Liver (tissue), 9 donors: Measurements from ENCODE around the gene NEIL1. TPM values are rescaled to one million over a fixed set of nuclear protein-coding genes. Genes with fewer than 3 reads are reported as not detected.

Experiments used
- DNase-seq: peaks from one replicate; pipeline ENCODE4 v3.0.0-alpha.2; 2017; ENCODE audit warnings: low spot score
- H3K27ac ChIP-seq, 2 donors: one replicate each; pipeline ENCODE4 v1.7.0; 2013; ENCODE audit warnings: inconsistent platforms in 2 of 2, low read length in 2 of 2, control low read depth in 1 of 2, low read depth in 1 of 2, mild to moderate bottlenecking in 1 of 2
- H3K27me3 ChIP-seq, 4 donors: one replicate each; pipeline versions ENCODE4 v1.6.1 to v1.7.0; 2013; ENCODE audit warnings: low read length in 3 of 4, inconsistent platforms in 1 of 4, mild to moderate bottlenecking in 1 of 4, moderate library complexity in 1 of 4; ENCODE audit not compliant: control insufficient read depth in 4 of 4, insufficient read depth in 4 of 4
- H3K36me3 ChIP-seq, 4 donors: one replicate each; pipeline versions ENCODE4 v1.6.1 to v1.7.0; 2013; ENCODE audit warnings: low read length in 3 of 4, mild to moderate bottlenecking in 3 of 4, low read depth in 1 of 4, moderate library complexity in 1 of 4; ENCODE audit not compliant: control insufficient read depth in 4 of 4, insufficient read depth in 3 of 4
- H3K4me1 ChIP-seq, 4 donors: one replicate each; pipeline versions ENCODE4 v1.6.1 to v1.7.0; 2013; ENCODE audit warnings: low read length in 3 of 4, mild to moderate bottlenecking in 3 of 4, moderate library complexity in 1 of 4; ENCODE audit not compliant: control insufficient read depth in 4 of 4, insufficient read depth in 4 of 4
- H3K4me3 ChIP-seq, 3 donors: one replicate each; pipeline versions ENCODE4 v1.6.1 to v1.7.0; 2013; ENCODE audit warnings: low read length in 3 of 3, control low read depth in 1 of 3, low read depth in 1 of 3, mild to moderate bottlenecking in 1 of 3
- H3K9ac ChIP-seq, 2 donors: one replicate each; pipeline ENCODE4 v1.7.0; 2013; ENCODE audit warnings: low read length in 2 of 2, mild to moderate bottlenecking in 2 of 2, moderate library complexity in 2 of 2, control low read depth in 1 of 2, low read depth in 1 of 2
- H3K9me3 ChIP-seq, 4 donors: one replicate each; pipeline versions ENCODE4 v1.6.1 to v1.7.0; 2013; ENCODE audit warnings: low read length in 3 of 4; ENCODE audit not compliant: control insufficient read depth in 4 of 4
- EGR1 ChIP-seq, 2 donors: IDR thresholded peaks; 2 replicates each; pipeline ENCODE4 v1.6.1; 2016 to 2018; ENCODE audit warnings: antibody characterized with exemption in 2 of 2, low read depth in 2 of 2
- FOXA1 ChIP-seq: IDR thresholded peaks from 2 replicates; pipeline ENCODE4 v1.6.1; 2016; ENCODE audit warnings: antibody characterized with exemption
- FOXA2 ChIP-seq: IDR thresholded peaks from 2 replicates; pipeline ENCODE4 v1.6.1; 2016; ENCODE audit warnings: antibody characterized with exemption
- HNF4A ChIP-seq, 2 donors: conservative IDR thresholded peaks; 2 replicates each; pipeline ENCODE4 v1.6.1; 2016; ENCODE audit warnings: antibody characterized with exemption in 2 of 2, mild to moderate bottlenecking in 2 of 2
- HNF4G ChIP-seq: IDR thresholded peaks from 2 replicates; pipeline ENCODE4 v1.6.1; 2016; ENCODE audit warnings: antibody characterized with exemption
- JUND ChIP-seq, 2 donors: IDR thresholded peaks; 2 replicates each; pipeline ENCODE4 v1.6.1; 2016; ENCODE audit warnings: antibody characterized with exemption in 2 of 2
- NR2F2 ChIP-seq: IDR thresholded peaks from 2 replicates; pipeline ENCODE4 v1.6.1; 2016; ENCODE audit warnings: antibody characterized with exemption
- RXRA ChIP-seq, 2 donors: IDR thresholded peaks; 2 replicates each; pipeline ENCODE4 v1.6.1; 2017 to 2018; ENCODE audit warnings: antibody characterized with exemption in 2 of 2, mild to moderate bottlenecking in 1 of 2
- SP1 ChIP-seq: IDR thresholded peaks from 2 replicates; pipeline ENCODE4 v1.6.1; 2018; ENCODE audit warnings: antibody characterized with exemption, mild to moderate bottlenecking
- TAF1 ChIP-seq: conservative IDR thresholded peaks from 2 replicates; pipeline ENCODE4 v1.6.1; 2016; ENCODE audit warnings: antibody characterized with exemption, mild to moderate bottlenecking
- YY1 ChIP-seq: IDR thresholded peaks from 2 replicates; pipeline ENCODE4 v1.6.1; 2016; ENCODE audit warnings: antibody characterized with exemption, mild to moderate bottlenecking
- WGBS: extraction: QIAGEN DNeasy Blood & Tissue Kit; methylation state at CpG from one replicate; pipeline ENCODE4 v1.1.7; 2013; 5-methylcytosine and 5-hydroxymethylcytosine counted together
- polyA plus RNA-seq, 2 donors: library from polyadenylated mRNA; stranded (reverse) in 1 of 2; unstranded in 1 of 2; fragments of 200-250 nt in 1 of 2; fragments of >200 nt in 1 of 2; fragmentation: Nextera tagmentation in 1 of 2; extraction: Ambion mirVana in 1 of 2; gene quantifications; one replicate each; pipeline versions ENCODE4 v1.2.1 to v1.2.3, GENCODE V29; 2013 to 2015
- total RNA-seq, 2 donors: library from RNA; depleted of rRNA; stranded (reverse); fragments of >200 nt; gene quantifications; one replicate each; pipeline ENCODE4 v1.2.3, GENCODE V29; 2014
- TF ChIP-seq, protein P1 (sequence below): IDR thresholded peaks from 2 replicates; pipeline ENCODE4 v1.6.1; 2016; ENCODE audit warnings: antibody characterized with exemption
- TF ChIP-seq, protein P2 (sequence below): fragments of 150-350 bp; IDR thresholded peaks from 2 replicates; pipeline ENCODE4 v1.5.1; 2017; ENCODE audit warnings: improper control_type of control experiment, low read depth, low read length; ENCODE audit not compliant: missing input control
- TF ChIP-seq, protein P3 (sequence below): IDR thresholded peaks from 2 replicates; pipeline ENCODE4 v1.6.1; 2016; ENCODE audit warnings: antibody characterized with exemption
- donor health status: healthy.
- donor health status: healthy.
- donor health status: healthy.
- donor health status: healthy.
- donor health status: healthy.

NEIL1 gene
- total and polyA plus RNA-seq, 4 donors, result 5.3 to 25.8 (median 17.5) TPM

DNA sequence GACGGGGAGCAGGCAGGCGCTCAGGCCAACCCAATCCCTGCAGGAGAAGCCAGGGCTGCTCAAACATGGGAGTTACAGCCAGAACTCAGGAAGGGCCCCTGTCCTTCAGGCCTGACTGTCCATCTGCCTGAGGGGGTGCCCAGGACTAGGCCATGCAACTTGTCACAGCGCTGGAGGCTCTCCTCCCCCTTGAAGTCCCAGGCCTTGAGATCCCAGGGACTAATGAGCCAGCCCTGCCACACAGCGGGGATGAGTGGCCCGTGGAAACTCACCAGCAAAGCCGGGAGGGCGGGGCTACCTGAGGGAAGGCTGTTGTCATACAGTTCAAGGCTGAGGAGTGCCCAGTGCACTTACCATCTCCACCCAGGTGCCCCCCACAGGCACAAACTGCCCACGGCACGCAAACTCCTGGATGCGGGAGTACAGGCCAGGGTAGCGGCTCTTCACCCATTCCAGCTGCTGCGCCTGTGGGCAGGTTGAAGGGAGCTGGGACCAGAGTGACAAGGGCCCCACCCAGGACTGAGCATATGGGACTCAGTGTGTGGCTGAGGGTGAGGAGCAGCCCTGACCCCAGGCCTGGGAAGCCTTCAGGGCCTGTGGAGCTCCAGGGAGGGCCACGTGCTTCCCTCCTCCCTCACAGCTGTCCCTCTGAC lies 15.3 kb downstream of the NEIL1 start:
- Histone ChIP-seq H3K4me3 (no peak overlapping the region), H3K9ac (no peak overlapping the region), H3K36me3 (peaks cover 15 to 82% (median 37%) of the 10 kb centered on the region in 4 donors), H3K9me3 (no peaks in the 10 kb centered on the region), H3K27me3 (no peaks in the 10 kb centered on the region), H3K27ac (no peak overlapping the region), H3K4me1 (no peaks in the 10 kb centered on the region)
- no peak for DNase-seq
- no peak for TF ChIP-seq EGR1 (IDR thresholded peaks at IDR 0.05; ENCODE audit: low read depth in 2 of 2)
- TF ChIP-seq FOXA1, result no peak
- TF ChIP-seq NR2F2, result no peak
- TF ChIP-seq YY1, result no peak
- TF ChIP-seq, protein P1, sequence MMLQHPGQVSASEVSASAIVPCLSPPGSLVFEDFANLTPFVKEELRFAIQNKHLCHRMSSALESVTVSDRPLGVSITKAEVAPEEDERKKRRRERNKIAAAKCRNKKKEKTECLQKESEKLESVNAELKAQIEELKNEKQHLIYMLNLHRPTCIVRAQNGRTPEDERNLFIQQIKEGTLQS, result no peak
- TF ChIP-seq, protein P2, sequence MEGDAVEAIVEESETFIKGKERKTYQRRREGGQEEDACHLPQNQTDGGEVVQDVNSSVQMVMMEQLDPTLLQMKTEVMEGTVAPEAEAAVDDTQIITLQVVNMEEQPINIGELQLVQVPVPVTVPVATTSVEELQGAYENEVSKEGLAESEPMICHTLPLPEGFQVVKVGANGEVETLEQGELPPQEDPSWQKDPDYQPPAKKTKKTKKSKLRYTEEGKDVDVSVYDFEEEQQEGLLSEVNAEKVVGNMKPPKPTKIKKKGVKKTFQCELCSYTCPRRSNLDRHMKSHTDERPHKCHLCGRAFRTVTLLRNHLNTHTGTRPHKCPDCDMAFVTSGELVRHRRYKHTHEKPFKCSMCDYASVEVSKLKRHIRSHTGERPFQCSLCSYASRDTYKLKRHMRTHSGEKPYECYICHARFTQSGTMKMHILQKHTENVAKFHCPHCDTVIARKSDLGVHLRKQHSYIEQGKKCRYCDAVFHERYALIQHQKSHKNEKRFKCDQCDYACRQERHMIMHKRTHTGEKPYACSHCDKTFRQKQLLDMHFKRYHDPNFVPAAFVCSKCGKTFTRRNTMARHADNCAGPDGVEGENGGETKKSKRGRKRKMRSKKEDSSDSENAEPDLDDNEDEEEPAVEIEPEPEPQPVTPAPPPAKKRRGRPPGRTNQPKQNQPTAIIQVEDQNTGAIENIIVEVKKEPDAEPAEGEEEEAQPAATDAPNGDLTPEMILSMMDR, result no peak
- TF ChIP-seq, protein P3, sequence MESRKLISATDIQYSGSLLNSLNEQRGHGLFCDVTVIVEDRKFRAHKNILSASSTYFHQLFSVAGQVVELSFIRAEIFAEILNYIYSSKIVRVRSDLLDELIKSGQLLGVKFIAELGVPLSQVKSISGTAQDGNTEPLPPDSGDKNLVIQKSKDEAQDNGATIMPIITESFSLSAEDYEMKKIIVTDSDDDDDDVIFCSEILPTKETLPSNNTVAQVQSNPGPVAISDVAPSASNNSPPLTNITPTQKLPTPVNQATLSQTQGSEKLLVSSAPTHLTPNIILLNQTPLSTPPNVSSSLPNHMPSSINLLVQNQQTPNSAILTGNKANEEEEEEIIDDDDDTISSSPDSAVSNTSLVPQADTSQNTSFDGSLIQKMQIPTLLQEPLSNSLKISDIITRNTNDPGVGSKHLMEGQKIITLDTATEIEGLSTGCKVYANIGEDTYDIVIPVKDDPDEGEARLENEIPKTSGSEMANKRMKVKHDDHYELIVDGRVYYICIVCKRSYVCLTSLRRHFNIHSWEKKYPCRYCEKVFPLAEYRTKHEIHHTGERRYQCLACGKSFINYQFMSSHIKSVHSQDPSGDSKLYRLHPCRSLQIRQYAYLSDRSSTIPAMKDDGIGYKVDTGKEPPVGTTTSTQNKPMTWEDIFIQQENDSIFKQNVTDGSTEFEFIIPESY, result no peak
- no peak for TF ChIP-seq JUND (IDR thresholded peaks at IDR 0.05)
- TF ChIP-seq HNF4A (conservative IDR thresholded peaks at IDR 0.05), result no peak
- 93% methylated on average over 13 of the region's 13 CpGs for WGBS

DNA sequence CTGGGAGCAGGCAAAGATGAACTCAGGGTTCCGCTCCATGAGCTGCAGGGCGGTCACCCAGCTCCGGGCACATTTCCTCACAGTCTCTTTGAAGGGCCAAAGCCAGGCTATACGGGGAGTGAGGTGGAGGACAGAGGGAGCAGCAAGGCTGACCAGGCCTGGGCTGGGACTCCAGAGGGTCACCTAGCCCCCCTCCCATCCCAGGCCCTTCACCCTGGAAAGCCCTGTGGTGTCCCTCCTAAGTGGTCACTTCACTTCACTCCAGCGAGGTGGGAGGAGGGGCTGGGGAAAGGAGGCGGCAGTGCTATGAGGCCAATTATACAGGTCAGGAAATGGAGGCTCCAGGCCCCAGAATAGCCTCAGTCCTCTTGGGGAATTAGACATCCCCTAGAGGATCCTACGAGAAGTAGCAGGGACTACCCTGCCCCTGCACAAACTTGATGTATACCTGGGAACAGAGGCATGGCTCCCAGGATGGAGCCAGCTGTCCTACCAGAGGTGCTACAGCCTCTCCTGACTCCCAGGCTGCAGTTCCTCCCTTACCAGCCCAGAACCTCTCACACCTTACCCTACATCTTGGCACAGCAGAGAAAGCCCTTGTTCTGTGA lies 15.9 kb downstream of the NEIL1 start:
- Histone ChIP-seq H3K27ac (no peak overlapping the region), H3K4me3 (no peak overlapping the region), H3K4me1 (peaks cover 0 to 6% (median 5%) of the 10 kb centered on the region in 4 donors), H3K9ac (no peak overlapping the region), H3K9me3 (no peaks in the 10 kb centered on the region), H3K36me3 (peaks cover 15 to 82% (median 37%) of the 10 kb centered on the region in 4 donors), H3K27me3 (no peaks in the 10 kb centered on the region)
- TF ChIP-seq FOXA2 (no peak), YY1 (no peak), EGR1 (IDR thresholded peaks at IDR 0.05; ENCODE audit: low read depth in 2 of 2) (no peak), RXRA (IDR thresholded peaks at IDR 0.05) (no peak), JUND (IDR thresholded peaks at IDR 0.05) (no peak)
- TF ChIP-seq, protein P1, result no peak
- WGBS, result 87% methylated on average over 7 of the region's 7 CpGs
- DNase-seq, result no peak

DNA sequence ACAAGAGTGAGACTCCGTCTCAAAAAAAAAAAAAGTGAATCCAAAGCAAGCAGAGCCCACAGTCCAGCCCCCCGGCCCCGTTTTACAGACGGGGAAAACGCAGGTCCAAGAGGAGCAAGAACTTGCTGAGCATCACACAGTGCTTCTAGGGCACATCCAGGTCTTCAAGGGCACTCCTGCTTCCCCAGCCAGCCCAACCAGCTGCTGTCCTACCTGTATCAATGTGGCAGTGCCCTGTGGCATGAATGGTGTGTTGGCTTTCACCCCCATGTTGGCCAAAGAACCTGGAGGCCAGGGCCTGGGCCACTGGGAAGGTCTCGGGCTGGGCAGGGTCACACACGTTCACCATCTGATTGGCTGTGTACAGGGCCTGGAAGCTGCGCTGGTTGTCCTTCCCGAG lies 16.9 kb downstream of the NEIL1 start:
- Histone ChIP-seq H3K9ac (no peak overlapping the region), H3K27me3 (no peaks in the 10 kb centered on the region), H3K27ac (no peak overlapping the region), H3K36me3 (peaks cover 15 to 72% (median 33%) of the 10 kb centered on the region in 4 donors), H3K4me3 (no peak overlapping the region), H3K9me3 (no peaks in the 10 kb centered on the region), H3K4me1 (peaks cover 0 to 8% (median 6%) of the 10 kb centered on the region in 4 donors)
- TF ChIP-seq TAF1, result no peak
- no peak for TF ChIP-seq HNF4G
- no peak for TF ChIP-seq SP1
- no peak for TF ChIP-seq YY1
- no peak for TF ChIP-seq JUND (IDR thresholded peaks at IDR 0.05)
- WGBS, result 95% methylated on average over 9 of the region's 9 CpGs
- DNase-seq, result no peak
